GM19043 (cell line): ENCODE data around the gene TSR2.
A peak's percentile ranks its signal among the peaks of the same experiment; 100 is the strongest.

ENCODE experiments used
- ATAC-seq: cut with Tn5 transposase; IDR thresholded peaks from one replicate; pipeline ENCODE4 v1.9.1; 2021; ENCODE audit warnings: low read depth; ENCODE audit not compliant: unreplicated experiment

Gene TSR2, protein sequence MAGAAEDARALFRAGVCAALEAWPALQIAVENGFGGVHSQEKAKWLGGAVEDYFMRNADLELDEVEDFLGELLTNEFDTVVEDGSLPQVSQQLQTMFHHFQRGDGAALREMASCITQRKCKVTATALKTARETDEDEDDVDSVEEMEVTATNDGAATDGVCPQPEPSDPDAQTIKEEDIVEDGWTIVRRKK

GRCh38 chrX:54439960-54440871 is at the start of gene TSR2:
Gene TSR2 (plus strand): TSS chrX:54440404. CDS start chrX:54440422, 18 bp downstream.
- ATAC-seq: peak; percentile 92

- ATAC-seq: no peak
These were observed 43.1 kb upstream of the TSR2 start for GRCh38 chrX:54397113-54397512.

- no peak for ATAC-seq
These were observed 32.9 kb upstream of the TSR2 start for GRCh38 chrX:54407266-54407665.

GRCh38 chrX:54411732-54412131 is 28.5 kb upstream of the TSR2 start:
- ATAC-seq: no peak

DNA sequence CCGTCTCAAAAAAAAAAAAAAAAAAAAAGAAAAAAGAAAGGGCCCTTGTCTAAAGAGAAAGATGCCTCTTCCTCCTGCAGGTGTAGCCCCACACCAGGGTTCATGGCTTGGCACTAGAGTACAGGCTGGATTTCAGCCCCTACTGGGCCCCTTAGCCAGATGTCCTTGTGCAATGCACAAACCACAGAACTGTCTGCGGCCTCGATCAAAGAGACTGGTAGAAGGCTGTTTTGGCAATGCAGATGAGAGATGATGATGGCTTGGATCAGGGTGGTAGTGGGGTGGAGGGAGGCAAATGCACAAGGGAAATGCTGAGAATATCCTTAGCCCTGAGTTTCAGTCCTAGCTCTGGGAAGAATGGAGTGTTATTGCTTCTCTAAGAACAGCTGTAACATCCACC is 26.5 kb upstream of the TSR2 start:
- no peak for ATAC-seq

DNA sequence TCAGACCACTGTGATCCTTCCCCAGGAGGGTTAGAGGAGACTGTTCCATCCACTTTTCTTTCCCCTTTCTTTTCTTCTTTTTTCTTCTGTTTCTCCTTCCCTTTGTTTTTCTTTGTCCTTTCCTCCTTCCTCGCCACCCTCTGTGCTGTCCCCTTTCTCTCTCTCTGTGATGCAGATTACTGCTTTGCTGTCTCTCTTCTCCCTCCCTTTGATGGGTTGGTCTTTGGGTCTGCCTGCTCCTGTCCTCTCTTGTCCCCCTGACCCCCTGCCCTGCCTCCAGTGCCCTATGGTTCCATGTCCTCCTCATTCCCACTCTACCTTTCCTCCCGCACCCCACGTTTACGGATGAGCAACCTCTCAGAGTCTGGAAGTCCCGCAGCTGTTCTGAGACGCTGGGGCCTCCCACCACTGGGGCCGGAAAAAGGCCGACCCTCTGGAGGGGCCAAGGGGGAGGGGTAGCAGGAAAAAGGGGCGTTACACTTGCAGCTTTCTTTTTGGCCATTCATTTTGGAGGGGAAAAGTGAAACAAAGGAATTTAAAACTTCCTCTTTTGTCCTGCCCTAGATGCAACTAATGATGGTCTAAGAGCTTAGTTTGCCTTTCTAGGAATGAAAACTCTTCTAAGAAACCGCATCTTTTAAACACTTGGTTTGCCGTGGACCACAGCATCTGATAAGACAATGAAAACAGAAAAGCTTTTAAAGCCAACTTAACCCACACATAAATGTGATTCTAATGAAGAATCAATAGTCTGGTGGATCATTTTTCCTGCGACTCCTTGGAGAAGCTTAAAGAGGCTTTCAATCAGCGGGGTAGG is 24.5 kb upstream of the TSR2 start:
- no peak for ATAC-seq

DNA sequence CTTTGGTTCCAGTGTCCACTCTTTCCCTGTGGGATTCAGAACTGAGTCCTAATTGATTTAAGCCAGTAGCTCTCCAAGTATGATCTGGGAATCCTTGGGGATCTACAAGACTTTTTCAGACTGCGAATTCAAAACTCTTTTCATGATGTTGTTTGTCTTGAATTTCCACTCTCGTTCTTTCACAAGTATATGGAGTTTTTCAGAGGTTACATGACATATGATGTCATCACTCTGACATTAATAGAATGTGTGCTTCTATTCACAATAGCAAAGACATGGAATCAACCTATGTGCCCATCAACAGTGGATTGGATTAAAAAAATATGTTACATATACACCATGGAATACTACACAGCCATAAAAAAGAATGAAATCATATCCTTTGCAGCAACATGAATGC is 23.2 kb upstream of the TSR2 start:
- ATAC-seq: no peak

- ATAC-seq: no peak
These were observed 20.5 kb upstream of the TSR2 start for GRCh38 chrX:54419559-54420302.

GRCh38 chrX:54422168-54422567 is 18.0 kb upstream of the TSR2 start:
- no peak for ATAC-seq

- no peak for ATAC-seq
These were observed 16.9 kb upstream of the TSR2 start for GRCh38 chrX:54423161-54423888.

- ATAC-seq: no peak
These were observed 12.3 kb upstream of the TSR2 start for GRCh38 chrX:54427837-54428424.

- ATAC-seq: no peak
These were observed 9.7 kb upstream of the TSR2 start for GRCh38 chrX:54430519-54430918.

- no peak for ATAC-seq
These were observed 5.1 kb upstream of the TSR2 start for GRCh38 chrX:54435121-54435520.

DNA sequence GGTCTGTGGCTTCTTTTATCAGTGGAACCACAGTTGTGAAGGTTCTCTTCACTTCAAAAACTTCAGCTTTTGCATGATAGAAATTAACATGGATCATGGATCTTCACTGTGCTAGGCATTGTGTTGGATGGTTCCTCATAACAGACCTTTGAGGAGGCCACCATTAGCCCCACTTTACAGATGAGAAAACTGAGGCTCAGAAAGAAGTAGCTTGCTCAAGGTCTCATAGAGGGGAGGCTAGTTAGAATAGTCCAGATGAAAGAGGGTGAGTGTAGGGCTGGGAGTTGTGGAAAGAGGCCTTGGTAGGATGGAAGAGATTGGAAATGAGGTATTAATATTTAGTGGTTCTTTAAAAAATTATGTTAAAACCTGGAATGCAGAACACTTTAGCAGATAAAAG is 2.6 kb downstream of the TSR2 start:
- no peak for ATAC-seq

GRCh38 chrX:54444752-54445151 is 4.5 kb downstream of the TSR2 start:
- ATAC-seq: no peak

- no peak for ATAC-seq
These were observed 5.9 kb downstream of the TSR2 start for GRCh38 chrX:54446084-54446483.

- ATAC-seq: no peak
These were observed 7.3 kb downstream of the TSR2 start for GRCh38 chrX:54447461-54447860.

DNA sequence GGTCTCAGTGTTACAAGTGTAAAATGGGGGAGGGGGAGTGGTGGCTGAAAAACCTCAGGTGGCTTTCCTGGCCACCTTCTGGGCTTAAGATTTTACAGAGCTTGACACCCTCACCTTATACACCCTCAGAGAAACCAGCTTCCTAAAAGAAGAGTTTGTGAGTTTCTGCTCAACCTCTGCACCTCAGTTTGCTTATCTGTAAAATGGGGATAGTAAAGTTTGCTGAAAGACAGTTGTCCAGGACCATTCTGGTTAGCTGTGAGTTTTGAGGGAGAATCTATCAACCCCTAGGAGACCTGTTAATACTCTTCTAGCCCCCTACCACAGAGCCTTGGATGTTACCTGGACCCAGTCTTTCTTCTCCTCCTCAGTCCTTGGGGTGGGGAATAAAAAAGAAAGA is 9.7 kb downstream of the TSR2 start:
- no peak for ATAC-seq

DNA sequence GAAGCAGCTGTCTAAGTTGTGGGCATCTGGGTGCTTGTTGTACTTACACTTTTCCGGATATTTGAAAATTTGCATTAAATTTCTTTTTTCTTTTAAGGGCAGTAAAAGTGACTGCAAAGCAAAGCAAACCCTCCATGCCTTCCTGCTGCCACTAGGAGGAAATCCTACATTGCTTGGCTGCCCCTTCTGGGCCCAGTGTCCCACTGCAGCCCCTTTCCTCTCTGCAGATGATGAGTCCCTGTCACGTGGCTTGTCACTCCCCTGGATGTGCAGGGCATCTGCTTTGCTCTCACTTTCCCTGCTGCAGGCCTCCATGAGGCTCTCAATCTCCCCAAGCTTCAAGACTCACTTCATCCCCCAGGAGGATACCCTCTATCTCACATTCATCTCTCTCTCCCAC is 12.7 kb downstream of the TSR2 start:
- no peak for ATAC-seq
